ENCODE measurements around the gene SYAP1. TPM values are rescaled to one million over a fixed set of nuclear protein-coding genes. Genes with fewer than 3 reads are reported as not detected.
"Not testable (repeated sequence)": the region's sequence is repeated elsewhere in the genome, so short reads cannot be mapped to it uniquely, and the experiment has no call there.

The SYAP1 gene
- polyA plus RNA-seq, 1 donor from 2014 or later, result 19.8 TPM

GRCh38 chrX:16745659-16746058 is 26.2 kb downstream of the SYAP1 start:
- no peak overlapping the region for H3K4me3 Mint-ChIP-seq
- peak overlapping the region in 1 of 3 donors; percentile 23 for H3K27ac Mint-ChIP-seq
- H3K9me3 Mint-ChIP-seq, result no peaks in the 10 kb centered on the region
- peaks cover 0 to 3% (median 0%) of the 10 kb centered on the region in 3 donors for H3K4me1 Mint-ChIP-seq
- H3K36me3 Mint-ChIP-seq, result peaks cover 14% of the 10 kb centered on the region
- H3K27me3 Mint-ChIP-seq, result no peaks in the 10 kb centered on the region

GRCh38 chrX:16748425-16748824 is 29.0 kb downstream of the SYAP1 start:
- peaks cover 11% of the 10 kb centered on the region for H3K36me3 Mint-ChIP-seq
- H3K27me3 Mint-ChIP-seq, result no peaks in the 10 kb centered on the region
- H3K4me3 Mint-ChIP-seq, result no peak overlapping the region
- no peak overlapping the region for H3K27ac Mint-ChIP-seq
- H3K9me3 Mint-ChIP-seq, result no peaks in the 10 kb centered on the region
- peaks cover 0 to 3% (median 1%) of the 10 kb centered on the region in 3 donors for H3K4me1 Mint-ChIP-seq

GRCh38 chrX:16750136-16750535 is 30.7 kb downstream of the SYAP1 start:
- Mint-ChIP-seq H3K36me3 (peaks cover 8% of the 10 kb centered on the region), H3K27me3 (no peaks in the 10 kb centered on the region), H3K4me1 (peaks cover 0 to 2% (median 0%) of the 10 kb centered on the region in 3 donors), H3K9me3 (no peaks in the 10 kb centered on the region), H3K4me3 (no peak overlapping the region), H3K27ac (no peak overlapping the region)

GRCh38 chrX:16754019-16754418 is 34.6 kb downstream of the SYAP1 start:
- H3K4me3 Mint-ChIP-seq, result no peak overlapping the region

GRCh38 chrX:16756724-16757123 is 37.3 kb downstream of the SYAP1 start:
- peak overlapping the region in 1 of 3 donors; percentile 58 for H3K27ac Mint-ChIP-seq
- no peaks in the 10 kb centered on the region for H3K9me3 Mint-ChIP-seq
- H3K4me3 Mint-ChIP-seq, result no peak overlapping the region
- peaks cover 14% of the 10 kb centered on the region for H3K36me3 Mint-ChIP-seq
- H3K27me3 Mint-ChIP-seq, result no peaks in the 10 kb centered on the region
- H3K4me1 Mint-ChIP-seq, result peaks cover 0 to 2% (median 0%) of the 10 kb centered on the region in 3 donors

More at GRCh38 chrX:16754019-16754418, 34.6 kb downstream of the SYAP1 start:
- Mint-ChIP-seq H3K36me3 (peaks cover 16% of the 10 kb centered on the region), H3K27ac (peak overlapping the region in 1 of 3 donors; percentile 28), H3K9me3 (no peaks in the 10 kb centered on the region), H3K27me3 (no peaks in the 10 kb centered on the region), H3K4me1 (peaks cover 0 to 2% (median 0%) of the 10 kb centered on the region in 3 donors)

- H3K36me3 Mint-ChIP-seq, H3K27me3 Mint-ChIP-seq, H3K27ac Mint-ChIP-seq, H3K4me1 Mint-ChIP-seq, H3K9me3 Mint-ChIP-seq, H3K4me3 Mint-ChIP-seq: not testable (repeated sequence)
Measured at GRCh38 chrX:16761500-16761899, 42.1 kb downstream of the SYAP1 start.

- H3K36me3 Mint-ChIP-seq, result no peaks in the 10 kb centered on the region
- no peak overlapping the region for H3K27ac Mint-ChIP-seq
- no peaks in the 10 kb centered on the region for H3K9me3 Mint-ChIP-seq
- H3K4me3 Mint-ChIP-seq, result no peak overlapping the region
- no peaks in the 10 kb centered on the region for H3K4me1 Mint-ChIP-seq
- no peaks in the 10 kb centered on the region for H3K27me3 Mint-ChIP-seq
Measured at GRCh38 chrX:16762579-16762978, 43.2 kb downstream of the SYAP1 start.

GRCh38 chrX:16765594-16765993 is 46.2 kb downstream of the SYAP1 start:
- Mint-ChIP-seq H3K27me3 (no peaks in the 10 kb centered on the region), H3K36me3 (no peaks in the 10 kb centered on the region), H3K4me1 (no peaks in the 10 kb centered on the region), H3K27ac (no peak overlapping the region), H3K4me3 (no peak overlapping the region), H3K9me3 (peaks cover 0 to 3% (median 0%) of the 10 kb centered on the region in 3 donors)

- H3K9me3 Mint-ChIP-seq, result peaks cover 0 to 6% (median 0%) of the 10 kb centered on the region in 3 donors
- peak overlapping the region in 1 of 3 donors; percentile 73 for H3K27ac Mint-ChIP-seq
- peak overlapping the region in 1 of 4 donors; percentile 38 for H3K4me3 Mint-ChIP-seq
- H3K36me3 Mint-ChIP-seq, result peaks cover 2% of the 10 kb centered on the region
- H3K27me3 Mint-ChIP-seq, result peaks cover 1% of the 10 kb centered on the region
- H3K4me1 Mint-ChIP-seq, result peaks cover 0 to 2% (median 1%) of the 10 kb centered on the region in 3 donors
Measured at GRCh38 chrX:16770970-16771482, 51.6 kb downstream of the SYAP1 start.

GRCh38 chrX:16771483-16772398 is 52.3 kb downstream of the SYAP1 start:
- Mint-ChIP-seq H3K27ac (peak overlapping the region in 1 of 3 donors; percentile 73), H3K4me3 (no peak overlapping the region), H3K9me3 (peaks cover 0 to 6% (median 0%) of the 10 kb centered on the region in 3 donors), H3K27me3 (peaks cover 1% of the 10 kb centered on the region), H3K4me1 (peaks cover 0 to 3% (median 2%) of the 10 kb centered on the region in 3 donors), H3K36me3 (peaks cover 2% of the 10 kb centered on the region)

GRCh38 chrX:16772460-16772859 is 53.0 kb downstream of the SYAP1 start:
- peaks cover 0 to 6% (median 0%) of the 10 kb centered on the region in 3 donors for H3K9me3 Mint-ChIP-seq
- peaks cover 1% of the 10 kb centered on the region for H3K27me3 Mint-ChIP-seq
- H3K4me1 Mint-ChIP-seq, result peaks cover 0 to 3% (median 2%) of the 10 kb centered on the region in 3 donors

GRCh38 chrX:16774746-16775145 is 55.3 kb downstream of the SYAP1 start:
- peaks cover 1% of the 10 kb centered on the region for H3K27me3 Mint-ChIP-seq
- H3K27ac Mint-ChIP-seq, result no peak overlapping the region
- peaks cover 2% of the 10 kb centered on the region for H3K36me3 Mint-ChIP-seq
- peaks cover 0 to 3% (median 0%) of the 10 kb centered on the region in 3 donors for H3K9me3 Mint-ChIP-seq
- peaks cover 0 to 3% (median 2%) of the 10 kb centered on the region in 3 donors for H3K4me1 Mint-ChIP-seq
- no peak overlapping the region for H3K4me3 Mint-ChIP-seq

More at GRCh38 chrX:16772460-16772859, 53.0 kb downstream of the SYAP1 start:
- no peak overlapping the region for H3K27ac Mint-ChIP-seq
- H3K4me3 Mint-ChIP-seq, result no peak overlapping the region
- H3K36me3 Mint-ChIP-seq, result peaks cover 2% of the 10 kb centered on the region

GRCh38 chrX:16778545-16778944 is 59.1 kb downstream of the SYAP1 start:
- Mint-ChIP-seq H3K4me3 (no peak overlapping the region), H3K27ac (no peak overlapping the region)

GRCh38 chrX:16778993-16779392 is 59.6 kb downstream of the SYAP1 start:
- H3K4me3 Mint-ChIP-seq, result no peak overlapping the region
- H3K36me3 Mint-ChIP-seq, result peaks cover 2% of the 10 kb centered on the region
- H3K4me1 Mint-ChIP-seq, result peaks cover 0 to 3% (median 0%) of the 10 kb centered on the region in 3 donors
- H3K9me3 Mint-ChIP-seq, result no peaks in the 10 kb centered on the region
- peaks cover 5% of the 10 kb centered on the region for H3K27me3 Mint-ChIP-seq
- no peak overlapping the region for H3K27ac Mint-ChIP-seq

More at GRCh38 chrX:16778545-16778944, 59.1 kb downstream of the SYAP1 start:
- Mint-ChIP-seq H3K27me3 (peaks cover 5% of the 10 kb centered on the region), H3K9me3 (no peaks in the 10 kb centered on the region), H3K4me1 (peaks cover 0 to 3% (median 0%) of the 10 kb centered on the region in 3 donors), H3K36me3 (peaks cover 2% of the 10 kb centered on the region)

GRCh38 chrX:16779815-16780214 is 60.4 kb downstream of the SYAP1 start:
- H3K4me3 Mint-ChIP-seq, H3K36me3 Mint-ChIP-seq, H3K27me3 Mint-ChIP-seq, H3K27ac Mint-ChIP-seq, H3K9me3 Mint-ChIP-seq, H3K4me1 Mint-ChIP-seq: not testable (repeated sequence)
